SK-N-SH (cell line): Measurements from ENCODE around the gene PTCRA. TPM values are rescaled to one million over a fixed set of nuclear protein-coding genes. Genes with fewer than 3 reads are reported as not detected.

Experiments
- CTCF ChIA-PET: fragments of 300-600, 350-600 bp; formaldehyde crosslinking; extraction: SDS; loops from one replicate; lab custom pipeline; 2021; lab: Yijun Ruan, JAX
- POLR2A ChIA-PET: fragments of 350-600 bp; sonication (Branson Sonifier 250); formaldehyde crosslinking; extraction: SDS; loops from one replicate; lab custom pipeline; 2020; ENCODE audit warnings: antibody characterized with exemption, inconsistent platforms; lab: Yijun Ruan, JAX
- DNase-seq: peaks from one replicate; pipeline ENCODE4 v3.0.0; 2012
- H2AFZ ChIP-seq: fragments of 200-600 bp; sonication (generic); 2 replicates; pipeline ENCODE4 v1.8.1; 2016; ENCODE audit warnings: antibody characterized with exemption, mild to moderate bottlenecking, low read depth
- H3F3A ChIP-seq: fragments of 200-600 bp; sonication (generic); replicated peaks from 2 replicates; pipeline ENCODE3; 2016; ENCODE audit warnings: antibody characterized with exemption, mild to moderate bottlenecking; ENCODE audit not compliant: insufficient read depth
- H3K27ac ChIP-seq, 2 experiments: fragments of 200-500 bp in 1 of 2; fragments of 200-600 bp in 1 of 2; sonication (Bioruptor generic) in 1 of 2; sonication (generic), shearing (Covaris generic) in 1 of 2; 2 replicates each; pipeline versions ENCODE4 v1.5.1 to v1.6.1; 2014 to 2016; ENCODE audit warnings: low read depth in 2 of 2, inconsistent platforms in 1 of 2, low read length in 1 of 2, mild to moderate bottlenecking in 1 of 2, mixed read lengths in 1 of 2
- H3K27me3 ChIP-seq: fragments of 200-600 bp; sonication (generic), shearing (Covaris generic); 2 replicates; pipeline ENCODE4 v1.6.1; 2016; ENCODE audit warnings: mixed run types; ENCODE audit not compliant: insufficient read depth
- H3K36me3 ChIP-seq, 2 experiments: fragments of 200-500 bp in 1 of 2; fragments of 200-600 bp in 1 of 2; sonication (Bioruptor generic) in 1 of 2; sonication (generic) in 1 of 2; replicated peaks in 1 of 2; 2 replicates each; pipeline versions ENCODE3 to v1.5.1; 2014 to 2016; ENCODE audit warnings: low read length in 1 of 2, mild to moderate bottlenecking in 1 of 2; ENCODE audit not compliant: insufficient read depth in 2 of 2, control insufficient read depth in 1 of 2
- H3K4me1 ChIP-seq, 2 experiments: fragments of 200-500 bp in 1 of 2; fragments of 200-600 bp in 1 of 2; sonication (Bioruptor generic) in 1 of 2; sonication (generic), shearing (Covaris generic) in 1 of 2; 2 replicates each; pipeline versions ENCODE4 v1.5.1 to v1.6.1; 2014 to 2016; ENCODE audit warnings: low read depth in 1 of 2, low read length in 1 of 2, mixed run types in 1 of 2; ENCODE audit not compliant: insufficient read depth in 2 of 2, control insufficient read depth in 1 of 2
- H3K4me2 ChIP-seq: fragments of 200-600 bp; sonication (generic), shearing (Covaris generic); 2 replicates; pipeline ENCODE4 v1.6.1; 2017; ENCODE audit warnings: mixed run types
- H3K4me3 ChIP-seq, 2 experiments: fragments of 200-500 bp in 1 of 2; fragments of 200-600 bp in 1 of 2; sonication (Bioruptor generic) in 1 of 2; sonication (generic), shearing (Covaris generic) in 1 of 2; 2 replicates each; pipeline versions ENCODE4 v1.5.1 to v1.8.1; 2014 to 2016; ENCODE audit warnings: low read depth in 2 of 2, inconsistent platforms in 1 of 2, low read length in 1 of 2, mild to moderate bottlenecking in 1 of 2, mixed read lengths in 1 of 2, moderate library complexity in 1 of 2
- H3K79me2 ChIP-seq: fragments of 200-600 bp; sonication (generic); 2 replicates; pipeline ENCODE4 v1.8.1; 2017; ENCODE audit warnings: mild to moderate bottlenecking; ENCODE audit not compliant: insufficient read depth
- H3K9ac ChIP-seq: fragments of 200-600 bp; sonication (generic); 2 replicates; pipeline ENCODE4 v1.6.1; 2017; ENCODE audit warnings: mixed run types
- H3K9me2 ChIP-seq: fragments of 200-600 bp; sonication (generic); 2 replicates; pipeline ENCODE4 v1.6.1; 2017; ENCODE audit warnings: mixed run types
- H3K9me3 ChIP-seq: fragments of 200-600 bp; sonication (generic); 2 replicates; pipeline ENCODE4 v1.6.1; 2017; ENCODE audit warnings: mixed run types, mild to moderate bottlenecking, moderate library complexity
- H4K20me1 ChIP-seq: fragments of 200-600 bp; sonication (generic); 2 replicates; pipeline ENCODE4 v1.6.1; 2017; ENCODE audit warnings: mild to moderate bottlenecking, mixed run types; ENCODE audit not compliant: insufficient read depth
- CHD2 ChIP-seq: fragments of 150-350 bp; IDR thresholded peaks from 2 replicates; pipeline ENCODE4 v1.6.1; 2018; ENCODE audit warnings: low read length; ENCODE audit not compliant: partially characterized antibody
- CTCF ChIP-seq: fragments of 200-600 bp; sonication (generic); IDR thresholded peaks from 2 replicates; pipeline ENCODE4 v1.6.1; 2017; ENCODE audit warnings: antibody characterized with exemption, mild to moderate bottlenecking, moderate library complexity
- ELF1 ChIP-seq: IDR thresholded peaks from 2 replicates; pipeline ENCODE4 v1.4.0; 2012
- EP300 ChIP-seq, 2 experiments: IDR thresholded peaks; 2 replicates each; pipeline versions ENCODE4 v1.4.0 to v1.6.1; 2012; ENCODE audit warnings: borderline replicate concordance in 1 of 2, low read depth in 1 of 2, low read length in 1 of 2
- FOSL2 ChIP-seq: IDR thresholded peaks from 2 replicates; pipeline ENCODE4 v1.4.0; 2012; ENCODE audit warnings: low read depth, mild to moderate bottlenecking, moderate library complexity, borderline replicate concordance
- FOXM1 ChIP-seq: IDR thresholded peaks from 2 replicates; pipeline ENCODE4 v1.4.0; 2012; ENCODE audit warnings: low read depth, mild to moderate bottlenecking
- JUND ChIP-seq: IDR thresholded peaks from 2 replicates; pipeline ENCODE4 v1.4.0; 2012
- MAX ChIP-seq: IDR thresholded peaks from 2 replicates; pipeline ENCODE4 v1.4.0; 2012; ENCODE audit warnings: low read depth
- MEF2A ChIP-seq: IDR thresholded peaks from 2 replicates; pipeline ENCODE4 v1.4.0; 2012; ENCODE audit warnings: low read depth, borderline replicate concordance
- MXI1 ChIP-seq: IDR thresholded peaks from 2 replicates; pipeline ENCODE4 v1.6.1; 2012; ENCODE audit warnings: mild to moderate bottlenecking, low read depth, low read length, improper control_type of control experiment
- POLR2AphosphoS5 ChIP-seq: IDR thresholded peaks from 2 replicates; pipeline ENCODE4 v1.6.1; 2012; ENCODE audit warnings: low read depth, low read length
- RCOR1 ChIP-seq: fragments of 150-350 bp; IDR thresholded peaks from 2 replicates; pipeline ENCODE4 v1.6.1; 2017; ENCODE audit warnings: antibody characterized with exemption, low read length
- RXRA ChIP-seq: IDR thresholded peaks from 2 replicates; pipeline ENCODE4 v1.4.0; 2012; ENCODE audit warnings: low read depth, mild to moderate bottlenecking, borderline replicate concordance
- SIN3A ChIP-seq: IDR thresholded peaks from 2 replicates; pipeline ENCODE4 v1.6.1; 2012; ENCODE audit warnings: low read depth, mild to moderate bottlenecking, low read length, moderate library complexity, borderline replicate concordance
- SMC3 ChIP-seq: IDR thresholded peaks from 2 replicates; pipeline ENCODE4 v1.6.1; 2012; ENCODE audit warnings: low read depth, low read length, improper control_type of control experiment
- TAF1 ChIP-seq: IDR thresholded peaks from 2 replicates; pipeline ENCODE4 v1.6.1; 2012; ENCODE audit warnings: low read depth, mild to moderate bottlenecking, low read length, moderate library complexity, borderline replicate concordance
- TEAD4 ChIP-seq: IDR thresholded peaks from 2 replicates; pipeline ENCODE4 v1.4.0; 2012; ENCODE audit warnings: mild to moderate bottlenecking, borderline replicate concordance; ENCODE audit not compliant: insufficient read depth
- USF2 ChIP-seq: fragments of 150-350 bp; IDR thresholded peaks from 2 replicates; pipeline ENCODE4 v1.6.1; 2017; ENCODE audit warnings: antibody characterized with exemption, low read length, low read depth, borderline replicate concordance
- YY1 ChIP-seq: IDR thresholded peaks from 2 replicates; pipeline ENCODE4 v1.4.0; 2012; ENCODE audit warnings: low read depth, mild to moderate bottlenecking
- WGBS: methylation state at CpG from one replicate; pipeline ENCODE4 v1.1.6; 2017; ENCODE audit warnings: low lambda C conversion rate; 5-methylcytosine and 5-hydroxymethylcytosine counted together
- polyA plus RNA-seq, 3 experiments: library from polyadenylated mRNA; depleted of rRNA; stranded (reverse); fragments of >200 nt; gene quantifications; 2 replicates each; pipeline ENCODE4 v1.2.3, GENCODE V29; 2012
- TF ChIP-seq, protein P1 (sequence below): IDR thresholded peaks from 2 replicates; pipeline ENCODE4 v1.6.1; 2012; ENCODE audit warnings: mild to moderate bottlenecking, low read depth, low read length, moderate library complexity
- TF ChIP-seq, protein P2 (sequence below): IDR thresholded peaks from 2 replicates; pipeline ENCODE4 v1.4.0; 2012; ENCODE audit warnings: low read depth, borderline replicate concordance

The PTCRA gene
- polyA plus RNA-seq, 1 of the 3 experiments (the other 2 are of a cell fraction): not detected

GRCh38 chr6:42907336-42907735 lies 8.5 kb upstream of the PTCRA start:
- Histone ChIP-seq H3K27ac (no peak overlapping the region), H2AFZ (no peak overlapping the region), H3K9ac (no peak overlapping the region), H4K20me1 (no peaks in the 10 kb centered on the region), H3K79me2 (no peaks in the 10 kb centered on the region), H3K9me3 (no peaks in the 10 kb centered on the region), H3K9me2 (no peaks in the 10 kb centered on the region), H3K27me3 (no peaks in the 10 kb centered on the region), H3K4me2 (no peak overlapping the region), H3K4me1 (peaks cover 0 to 2% of the 10 kb centered on the region in 2 experiments; a peak in 1 of 4 replicates), H3K36me3 (no peaks in the 10 kb centered on the region), H3F3A (no peaks in the 10 kb centered on the region), H3K4me3 (no peak overlapping the region)
- DNase-seq: no peak
- POLR2A ChIA-PET: no interaction called here
- TF ChIP-seq CTCF (no peak), USF2 (no peak), RCOR1 (no peak), POLR2AphosphoS5 (no peak), YY1 (no peak), MXI1 (no peak), EP300 (IDR thresholded peaks at IDR 0.05; ENCODE audit: borderline replicate concordance in 1 of 2, low read depth in 1 of 2, low read length in 1 of 2) (no peak), TEAD4 (no peak)
- CTCF ChIA-PET: no interaction called here
- 80% methylated on average over 5 of the region's 5 CpGs for WGBS

DNA sequence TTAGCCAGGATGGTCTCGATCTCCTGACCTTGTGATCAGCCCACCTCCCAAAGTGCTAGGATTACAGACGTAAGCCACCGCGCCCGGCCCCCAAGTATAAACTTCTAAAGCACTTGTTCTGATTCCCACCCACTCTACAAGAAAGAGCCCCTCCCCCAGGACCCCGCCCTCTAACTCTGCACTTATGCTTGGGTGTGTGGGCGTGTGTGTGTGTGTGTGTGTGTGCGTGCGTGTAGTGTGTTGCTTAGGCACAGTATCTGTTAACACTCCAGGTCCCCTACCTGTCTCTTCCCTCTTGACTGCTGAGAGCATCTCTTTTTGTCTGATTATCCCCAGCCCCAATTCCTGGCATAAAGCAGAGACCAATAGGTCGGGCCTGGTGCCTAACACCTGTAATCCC lies 6.0 kb upstream of the PTCRA start:
- POLR2A ChIA-PET: no interaction called here
- CTCF ChIA-PET: interaction anchor here (1.6 kb wide), 1 partner anchor 9 kb away, joined by 7 read pairs; no protein-coding TSS in a partner anchor
- H3K4me2 ChIP-seq: no peak overlapping the region
- H2AFZ ChIP-seq: no peak overlapping the region
- H3K4me3 ChIP-seq: no peak overlapping the region
- no peaks in the 10 kb centered on the region for H3F3A ChIP-seq
- WGBS: 95% methylated on average over 10 of the region's 10 CpGs
- H3K9ac ChIP-seq: no peak overlapping the region
- H3K9me3 ChIP-seq: no peaks in the 10 kb centered on the region
- H3K27ac ChIP-seq: no peak overlapping the region
- no peaks in the 10 kb centered on the region for H3K9me2 ChIP-seq
- H3K79me2 ChIP-seq: no peaks in the 10 kb centered on the region
- no peaks in the 10 kb centered on the region for H3K4me1 ChIP-seq
- no peaks in the 10 kb centered on the region for H4K20me1 ChIP-seq
- no peaks in the 10 kb centered on the region for H3K36me3 ChIP-seq
- no peaks in the 10 kb centered on the region for H3K27me3 ChIP-seq
- no peak for DNase-seq
- TF ChIP-seq SIN3A (no peak), EP300 (IDR thresholded peaks at IDR 0.05; ENCODE audit: borderline replicate concordance in 1 of 2, low read depth in 1 of 2, low read length in 1 of 2) (no peak), RXRA (no peak), POLR2AphosphoS5 (no peak), SMC3 (no peak), MAX (no peak), FOXM1 (no peak), ELF1 (no peak), FOSL2 (no peak), JUND (no peak), TAF1 (no peak), CHD2 (no peak), MEF2A (no peak), YY1 (no peak)
- TF ChIP-seq, protein P1, sequence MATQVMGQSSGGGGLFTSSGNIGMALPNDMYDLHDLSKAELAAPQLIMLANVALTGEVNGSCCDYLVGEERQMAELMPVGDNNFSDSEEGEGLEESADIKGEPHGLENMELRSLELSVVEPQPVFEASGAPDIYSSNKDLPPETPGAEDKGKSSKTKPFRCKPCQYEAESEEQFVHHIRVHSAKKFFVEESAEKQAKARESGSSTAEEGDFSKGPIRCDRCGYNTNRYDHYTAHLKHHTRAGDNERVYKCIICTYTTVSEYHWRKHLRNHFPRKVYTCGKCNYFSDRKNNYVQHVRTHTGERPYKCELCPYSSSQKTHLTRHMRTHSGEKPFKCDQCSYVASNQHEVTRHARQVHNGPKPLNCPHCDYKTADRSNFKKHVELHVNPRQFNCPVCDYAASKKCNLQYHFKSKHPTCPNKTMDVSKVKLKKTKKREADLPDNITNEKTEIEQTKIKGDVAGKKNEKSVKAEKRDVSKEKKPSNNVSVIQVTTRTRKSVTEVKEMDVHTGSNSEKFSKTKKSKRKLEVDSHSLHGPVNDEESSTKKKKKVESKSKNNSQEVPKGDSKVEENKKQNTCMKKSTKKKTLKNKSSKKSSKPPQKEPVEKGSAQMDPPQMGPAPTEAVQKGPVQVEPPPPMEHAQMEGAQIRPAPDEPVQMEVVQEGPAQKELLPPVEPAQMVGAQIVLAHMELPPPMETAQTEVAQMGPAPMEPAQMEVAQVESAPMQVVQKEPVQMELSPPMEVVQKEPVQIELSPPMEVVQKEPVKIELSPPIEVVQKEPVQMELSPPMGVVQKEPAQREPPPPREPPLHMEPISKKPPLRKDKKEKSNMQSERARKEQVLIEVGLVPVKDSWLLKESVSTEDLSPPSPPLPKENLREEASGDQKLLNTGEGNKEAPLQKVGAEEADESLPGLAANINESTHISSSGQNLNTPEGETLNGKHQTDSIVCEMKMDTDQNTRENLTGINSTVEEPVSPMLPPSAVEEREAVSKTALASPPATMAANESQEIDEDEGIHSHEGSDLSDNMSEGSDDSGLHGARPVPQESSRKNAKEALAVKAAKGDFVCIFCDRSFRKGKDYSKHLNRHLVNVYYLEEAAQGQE: no peak
- TF ChIP-seq, protein P2, sequence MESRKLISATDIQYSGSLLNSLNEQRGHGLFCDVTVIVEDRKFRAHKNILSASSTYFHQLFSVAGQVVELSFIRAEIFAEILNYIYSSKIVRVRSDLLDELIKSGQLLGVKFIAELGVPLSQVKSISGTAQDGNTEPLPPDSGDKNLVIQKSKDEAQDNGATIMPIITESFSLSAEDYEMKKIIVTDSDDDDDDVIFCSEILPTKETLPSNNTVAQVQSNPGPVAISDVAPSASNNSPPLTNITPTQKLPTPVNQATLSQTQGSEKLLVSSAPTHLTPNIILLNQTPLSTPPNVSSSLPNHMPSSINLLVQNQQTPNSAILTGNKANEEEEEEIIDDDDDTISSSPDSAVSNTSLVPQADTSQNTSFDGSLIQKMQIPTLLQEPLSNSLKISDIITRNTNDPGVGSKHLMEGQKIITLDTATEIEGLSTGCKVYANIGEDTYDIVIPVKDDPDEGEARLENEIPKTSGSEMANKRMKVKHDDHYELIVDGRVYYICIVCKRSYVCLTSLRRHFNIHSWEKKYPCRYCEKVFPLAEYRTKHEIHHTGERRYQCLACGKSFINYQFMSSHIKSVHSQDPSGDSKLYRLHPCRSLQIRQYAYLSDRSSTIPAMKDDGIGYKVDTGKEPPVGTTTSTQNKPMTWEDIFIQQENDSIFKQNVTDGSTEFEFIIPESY: no peak
